Neural progenitor cell (in vitro differentiated cells): Measurements from ENCODE around the gene FARP2. TPM values are rescaled to one million over a fixed set of nuclear protein-coding genes. Genes with fewer than 3 reads are reported as not detected.

Experiments used
- DNase-seq: peaks from one replicate; pipeline ENCODE4 v3.0.0-alpha.2; 2016; ENCODE audit warnings: low spot score
- H2AFZ ChIP-seq: fragments of 200-600 bp; sonication (generic); replicated peaks from 2 replicates; pipeline ENCODE4 v1.6.1; 2016; ENCODE audit warnings: antibody characterized with exemption
- H3F3A ChIP-seq: fragments of 200-600 bp; sonication (generic); 2 replicates; pipeline ENCODE4 v1.6.1; 2016; ENCODE audit warnings: antibody characterized with exemption, low read depth
- H3K27ac ChIP-seq: fragments of 200-600 bp; sonication (generic); 2 replicates; pipeline ENCODE4 v1.5.1; 2016; ENCODE audit warnings: mild to moderate bottlenecking
- H3K27me3 ChIP-seq: fragments of 200-600 bp; sonication (generic); 2 replicates; pipeline ENCODE4 v1.6.1; 2016; ENCODE audit warnings: mild to moderate bottlenecking, moderate library complexity
- H3K36me3 ChIP-seq: fragments of 200-600 bp; sonication (generic); 2 replicates; pipeline ENCODE4 v1.5.1; 2016
- H3K4me1 ChIP-seq: fragments of 200-600 bp; sonication (generic); 2 replicates; pipeline ENCODE4 v1.6.1; 2016; ENCODE audit warnings: mixed run types
- H3K4me2 ChIP-seq: fragments of 200-600 bp; sonication (generic); 2 replicates; pipeline ENCODE4 v1.6.1; 2016
- H3K4me3 ChIP-seq: fragments of 200-600 bp; sonication (generic); 2 replicates; pipeline ENCODE4 v1.5.1; 2016
- H3K79me2 ChIP-seq: fragments of 200-600 bp; sonication (generic); 2 replicates; pipeline ENCODE4 v1.6.1; 2016; ENCODE audit warnings: low read depth
- H3K9ac ChIP-seq: fragments of 200-600 bp; sonication (generic); 2 replicates; pipeline ENCODE4 v1.6.1; 2016
- H3K9me3 ChIP-seq: fragments of 200-600 bp; sonication (generic); 2 replicates; pipeline ENCODE4 v1.5.1; 2016; ENCODE audit warnings: low read depth
- H4K20me1 ChIP-seq: fragments of 200-600 bp; sonication (generic); 2 replicates; pipeline ENCODE4 v1.6.1; 2016; ENCODE audit warnings: low read depth
- H3K27ac Mint-ChIP-seq: 3 replicates; pipeline ENCODE4 v1.8.0; 2021; ENCODE audit warnings: mixed read lengths
- H3K27me3 Mint-ChIP-seq: 2 replicates; pipeline ENCODE4 v1.8.0; 2022; ENCODE audit warnings: low read depth, mild to moderate bottlenecking, inconsistent platforms, moderate library complexity, mixed read lengths; ENCODE audit not compliant: insufficient read depth
- H3K36me3 Mint-ChIP-seq: 3 replicates; pipeline ENCODE4 v1.8.0; 2021; ENCODE audit warnings: mixed read lengths
- H3K4me1 Mint-ChIP-seq: 3 replicates; pipeline ENCODE4 v1.8.0; 2021; ENCODE audit warnings: mixed read lengths
- H3K4me3 Mint-ChIP-seq: 3 replicates; pipeline ENCODE4 v1.8.0; 2021; ENCODE audit warnings: mild to moderate bottlenecking, moderate library complexity, mixed read lengths
- H3K9me3 Mint-ChIP-seq: 3 replicates; pipeline ENCODE4 v1.8.0; 2020; ENCODE audit warnings: mixed read lengths
- EZH2 ChIP-seq: fragments of 200-600 bp; sonication (generic); IDR thresholded peaks from 2 replicates; pipeline ENCODE4 v1.6.1; 2017; ENCODE audit warnings: antibody characterized with exemption, mild to moderate bottlenecking, moderate library complexity
- EZH2phosphoT487 ChIP-seq: fragments of 200-600 bp; sonication (generic); IDR thresholded peaks from 2 replicates; pipeline ENCODE4 v1.6.1; 2017; ENCODE audit warnings: antibody characterized with exemption
- total RNA-seq: library from RNA; depleted of rRNA; stranded (reverse); fragments of >200 nt; gene quantifications from 2 replicates; pipeline ENCODE4 v1.2.3, GENCODE V29; 2015; ENCODE audit warnings: low replicate concordance
- TF ChIP-seq, protein P1 (sequence below): fragments of 200-600 bp; sonication (generic); IDR thresholded peaks from 2 replicates; pipeline ENCODE4 v1.5.1; 2017; ENCODE audit warnings: antibody characterized with exemption, mild to moderate bottlenecking

FARP2 gene
- total RNA-seq, 1 donor from 2014 or later = 32.3 TPM

GRCh38 chr2:241483305-241483704 lies 127.2 kb downstream of the FARP2 start:
- H3K9me3 Mint-ChIP-seq = no peaks in the 10 kb centered on the region
- no peak for TF ChIP-seq EZH2phosphoT487
- TF ChIP-seq, protein P1, sequence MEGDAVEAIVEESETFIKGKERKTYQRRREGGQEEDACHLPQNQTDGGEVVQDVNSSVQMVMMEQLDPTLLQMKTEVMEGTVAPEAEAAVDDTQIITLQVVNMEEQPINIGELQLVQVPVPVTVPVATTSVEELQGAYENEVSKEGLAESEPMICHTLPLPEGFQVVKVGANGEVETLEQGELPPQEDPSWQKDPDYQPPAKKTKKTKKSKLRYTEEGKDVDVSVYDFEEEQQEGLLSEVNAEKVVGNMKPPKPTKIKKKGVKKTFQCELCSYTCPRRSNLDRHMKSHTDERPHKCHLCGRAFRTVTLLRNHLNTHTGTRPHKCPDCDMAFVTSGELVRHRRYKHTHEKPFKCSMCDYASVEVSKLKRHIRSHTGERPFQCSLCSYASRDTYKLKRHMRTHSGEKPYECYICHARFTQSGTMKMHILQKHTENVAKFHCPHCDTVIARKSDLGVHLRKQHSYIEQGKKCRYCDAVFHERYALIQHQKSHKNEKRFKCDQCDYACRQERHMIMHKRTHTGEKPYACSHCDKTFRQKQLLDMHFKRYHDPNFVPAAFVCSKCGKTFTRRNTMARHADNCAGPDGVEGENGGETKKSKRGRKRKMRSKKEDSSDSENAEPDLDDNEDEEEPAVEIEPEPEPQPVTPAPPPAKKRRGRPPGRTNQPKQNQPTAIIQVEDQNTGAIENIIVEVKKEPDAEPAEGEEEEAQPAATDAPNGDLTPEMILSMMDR = no peak
- no peak for TF ChIP-seq EZH2
- no peaks in the 10 kb centered on the region for H3K9me3 ChIP-seq
- peaks cover 4% of the 10 kb centered on the region for H3K36me3 Mint-ChIP-seq
- no peaks in the 10 kb centered on the region for H3K27me3 ChIP-seq
- no peak overlapping the region for H3K4me3 ChIP-seq
- no peak overlapping the region for H3K9ac ChIP-seq
- peaks cover 11% of the 10 kb centered on the region for H3K4me1 Mint-ChIP-seq
- H3K27ac Mint-ChIP-seq = no peak overlapping the region
- no peaks in the 10 kb centered on the region for H3K4me1 ChIP-seq
- H3K27ac ChIP-seq = no peak overlapping the region
- DNase-seq = no peak
- H4K20me1 ChIP-seq = no peaks in the 10 kb centered on the region
- no peak overlapping the region for H3K4me3 Mint-ChIP-seq
- H3K4me2 ChIP-seq = no peak overlapping the region
- H3K27me3 Mint-ChIP-seq = peaks cover 6% of the 10 kb centered on the region
- no peaks in the 10 kb centered on the region for H3F3A ChIP-seq
- no peak overlapping the region for H2AFZ ChIP-seq
- no peaks in the 10 kb centered on the region for H3K36me3 ChIP-seq
- no peaks in the 10 kb centered on the region for H3K79me2 ChIP-seq

DNA sequence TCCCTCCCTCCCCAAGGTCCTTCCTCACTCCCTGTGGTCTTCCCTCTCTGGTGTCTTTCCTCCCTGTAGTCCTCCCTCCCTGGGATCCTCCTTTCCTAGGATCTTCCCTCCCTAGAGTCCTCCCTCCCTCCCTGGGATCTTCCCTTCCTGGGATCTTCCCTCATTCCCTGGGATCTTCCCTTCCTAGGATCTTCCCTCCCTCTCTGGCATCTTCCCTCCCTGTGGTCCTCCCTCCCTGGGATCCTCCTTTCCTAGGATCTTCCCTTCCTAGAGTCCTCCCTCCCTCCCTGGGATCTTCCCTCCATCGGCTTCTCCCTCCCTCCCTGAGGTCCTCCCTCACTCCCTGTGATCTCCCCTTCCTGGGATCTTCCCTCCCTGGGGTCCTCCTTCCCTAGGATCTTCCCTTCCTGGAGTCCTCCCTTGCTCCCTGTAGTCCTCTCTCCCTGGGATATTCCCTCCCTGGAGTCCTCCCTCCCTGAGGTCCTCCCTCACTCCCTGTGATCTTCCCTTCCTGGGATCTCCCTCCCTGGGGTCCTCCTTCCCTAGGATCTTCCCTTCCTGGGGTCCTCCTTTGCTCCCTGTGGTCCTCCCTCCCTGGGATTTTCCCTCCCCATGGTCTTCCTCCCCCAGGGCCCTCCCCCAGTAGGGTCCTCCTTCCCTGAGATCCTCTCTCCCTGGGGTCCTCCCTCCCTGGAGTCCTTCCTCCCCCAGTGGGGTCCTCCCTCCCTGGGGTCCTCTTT lies 129.3 kb downstream of the FARP2 start:
- Mint-ChIP-seq H3K27me3 (peaks cover 4% of the 10 kb centered on the region), H3K27ac (no peak overlapping the region)
- no peaks in the 10 kb centered on the region for H3K79me2 ChIP-seq

DNA sequence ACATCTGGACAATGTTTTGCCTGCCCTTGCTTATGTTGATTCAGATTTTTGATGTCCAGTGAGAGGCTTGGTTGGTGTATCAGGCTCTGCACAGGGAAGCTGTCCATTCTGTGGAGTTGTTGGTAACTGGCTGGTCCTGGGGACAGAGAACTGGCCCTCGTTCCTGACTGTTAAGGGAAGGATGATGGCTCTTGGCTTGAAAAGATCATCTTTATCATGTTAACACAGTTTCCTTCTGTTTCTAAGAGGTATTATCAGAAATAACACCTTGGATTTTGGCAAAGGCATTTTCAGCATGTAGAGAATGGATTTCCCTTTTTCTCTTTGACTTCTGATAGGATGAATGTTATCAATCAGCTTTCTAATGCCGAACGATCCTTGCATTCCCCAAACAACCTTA lies 133.0 kb downstream of the FARP2 start:
- H3K27ac ChIP-seq = no peak overlapping the region
- H3K4me3 ChIP-seq = no peak overlapping the region
- H3K27ac Mint-ChIP-seq = no peak overlapping the region
- peaks cover 7% of the 10 kb centered on the region for H3K36me3 Mint-ChIP-seq
- no peak overlapping the region for H2AFZ ChIP-seq
- H4K20me1 ChIP-seq = no peaks in the 10 kb centered on the region
- H3F3A ChIP-seq = no peaks in the 10 kb centered on the region
- H3K4me3 Mint-ChIP-seq = no peak overlapping the region
- no peaks in the 10 kb centered on the region for H3K27me3 ChIP-seq
- peaks cover 2% of the 10 kb centered on the region for H3K27me3 Mint-ChIP-seq
- TF ChIP-seq EZH2phosphoT487 (no peak), EZH2 (no peak)
- TF ChIP-seq, protein P1 = no peak
- no peaks in the 10 kb centered on the region for H3K9me3 ChIP-seq
- H3K36me3 ChIP-seq = no peaks in the 10 kb centered on the region
- peaks cover 3% of the 10 kb centered on the region for H3K9me3 Mint-ChIP-seq
- no peaks in the 10 kb centered on the region for H3K4me1 Mint-ChIP-seq
- H3K4me2 ChIP-seq = no peak overlapping the region
- no peak overlapping the region for H3K9ac ChIP-seq
- no peaks in the 10 kb centered on the region for H3K4me1 ChIP-seq
- H3K79me2 ChIP-seq = no peaks in the 10 kb centered on the region
- DNase-seq = no peak

More for the DNA sequence above, 129.3 kb downstream of the FARP2 start:
- H3K9me3 Mint-ChIP-seq = peaks cover 3% of the 10 kb centered on the region
- H3K9me3 ChIP-seq = no peaks in the 10 kb centered on the region
- TF ChIP-seq EZH2 = no peak
- no peak for TF ChIP-seq EZH2phosphoT487
- TF ChIP-seq, protein P1 = no peak
- no peak overlapping the region for H3K9ac ChIP-seq
- peaks cover 5% of the 10 kb centered on the region for H3K36me3 Mint-ChIP-seq
- DNase-seq = no peak
- H3K4me1 ChIP-seq = no peaks in the 10 kb centered on the region
- H4K20me1 ChIP-seq = no peaks in the 10 kb centered on the region
- no peak overlapping the region for H3K4me2 ChIP-seq
- no peak overlapping the region for H3K4me3 Mint-ChIP-seq
- no peak overlapping the region for H3K4me3 ChIP-seq
- H3K27ac ChIP-seq = no peak overlapping the region
- no peaks in the 10 kb centered on the region for H3F3A ChIP-seq
- H3K4me1 Mint-ChIP-seq = peaks cover 11% of the 10 kb centered on the region
- no peaks in the 10 kb centered on the region for H3K36me3 ChIP-seq
- H2AFZ ChIP-seq = no peak overlapping the region
- no peaks in the 10 kb centered on the region for H3K27me3 ChIP-seq
